Measurements from ENCODE around the gene SPATA31D4. TPM values are rescaled to one million over a fixed set of nuclear protein-coding genes. Genes with fewer than 3 reads are reported as not detected.
"Not testable (repeated sequence)": the region's sequence is repeated elsewhere in the genome, so short reads cannot be mapped to it uniquely, and the experiment has no call there.

Gene SPATA31D4
- total and polyA plus RNA-seq, 3 donors from 2014 or later, result 2.7 to 9.4 (median 6.1) TPM

GRCh38 chr9:81915801-81916505 lies 12.3 kb upstream of the SPATA31D4 start:
- no peaks in the 10 kb centered on the region for H3K36me3 ChIP-seq (ENCODE audit: low read depth, missing control alignments)
- 83 to 86% methylated on average over 5 of the region's 5 CpGs for WGBS, 2 donors
- no peak overlapping the region for H3K4me3 ChIP-seq
- no peaks in the 10 kb centered on the region for H3K9me3 ChIP-seq
- TF ChIP-seq CTCF (IDR thresholded peaks at IDR 0.05) (no peak), POLR2A (IDR thresholded peaks at IDR 0.05) (no peak)
- intact Hi-C loops (cut with DNase I; ENCODE audit: low total_unique reads), result no loop called here
- DNase-seq, result no peak
- H3K27me3 ChIP-seq, result no peaks in the 10 kb centered on the region
- no peak overlapping the region for H3K27ac ChIP-seq
- no peaks in the 10 kb centered on the region for H3K4me1 ChIP-seq

- 75% methylated on average over 1 of the region's 3 CpGs; no CpG with 5 or more reads in 1 of the 2 donors for WGBS, 2 donors
- H3K27me3 ChIP-seq; H3K4me3 ChIP-seq; H3K4me1 ChIP-seq; DNase-seq; H3K27ac ChIP-seq; H3K9me3 ChIP-seq; intact Hi-C loops (cut with DNase I; ENCODE audit: low total_unique reads); H3K36me3 ChIP-seq (ENCODE audit: low read depth, missing control alignments): not testable (repeated sequence)
These were observed 9.7 kb upstream of the SPATA31D4 start for GRCh38 chr9:81918507-81918906.

- intact Hi-C loops (cut with DNase I; ENCODE audit: low total_unique reads); H3K27me3 ChIP-seq; H3K36me3 ChIP-seq (ENCODE audit: low read depth, missing control alignments); DNase-seq; H3K4me1 ChIP-seq; H3K9me3 ChIP-seq; H3K4me3 ChIP-seq; H3K27ac ChIP-seq: not testable (repeated sequence)
- no CpG with 5 or more reads among the region's 6 CpGs for WGBS, 2 donors
These were observed 1.9 kb downstream of the SPATA31D4 start for GRCh38 chr9:81930147-81930546.

- H3K4me1 ChIP-seq; H3K36me3 ChIP-seq (ENCODE audit: low read depth, missing control alignments); H3K27me3 ChIP-seq; H3K9me3 ChIP-seq; H3K27ac ChIP-seq; DNase-seq; intact Hi-C loops (cut with DNase I; ENCODE audit: low total_unique reads); H3K4me3 ChIP-seq: not testable (repeated sequence)
- no CpG with 5 or more reads among the region's 3 CpGs for WGBS, 2 donors
These were observed 5.3 kb downstream of the SPATA31D4 start for GRCh38 chr9:81933547-81933946.

- H3K9me3 ChIP-seq; intact Hi-C loops (cut with DNase I; ENCODE audit: low total_unique reads); H3K4me3 ChIP-seq; H3K27me3 ChIP-seq; H3K36me3 ChIP-seq (ENCODE audit: low read depth, missing control alignments); DNase-seq; H3K27ac ChIP-seq; H3K4me1 ChIP-seq: not testable (repeated sequence)
- no CpG with 5 or more reads among the region's 2 CpGs for WGBS, 2 donors
These were observed 15.2 kb downstream of the SPATA31D4 start, which contains the start of gene SPATA31D3 for GRCh38 chr9:81943393-81943792. SPATA31D3 (plus strand) TSS chr9:81943500; CDS start chr9:81943586, 86 bp downstream.

- H3K36me3 ChIP-seq (ENCODE audit: low read depth, missing control alignments); H3K4me3 ChIP-seq; intact Hi-C loops (cut with DNase I; ENCODE audit: low total_unique reads); DNase-seq; H3K4me1 ChIP-seq; H3K27me3 ChIP-seq; H3K9me3 ChIP-seq; H3K27ac ChIP-seq: not testable (repeated sequence)
- WGBS, 2 donors, result 40 to 88% methylated on average over 1 of the region's 3 CpGs
These were observed 20.4 kb downstream of the SPATA31D4 start for GRCh38 chr9:81948650-81949049.

GRCh38 chr9:81953096-81953495 lies 24.9 kb downstream of the SPATA31D4 start:
- intact Hi-C loops (cut with DNase I; ENCODE audit: low total_unique reads), result no loop called here
- Histone ChIP-seq H3K4me3 (no peak overlapping the region), H3K36me3 (ENCODE audit: low read depth, missing control alignments) (no peaks in the 10 kb centered on the region), H3K27ac (no peak overlapping the region), H3K4me1 (no peaks in the 10 kb centered on the region), H3K9me3 (no peaks in the 10 kb centered on the region), H3K27me3 (no peaks in the 10 kb centered on the region)
- WGBS, 2 donors, result 89 to 100% methylated on average over 1 of the region's 1 CpG
- DNase-seq, result no peak
- no peak for TF ChIP-seq POLR2A (IDR thresholded peaks at IDR 0.05)
- no peak for TF ChIP-seq CTCF (IDR thresholded peaks at IDR 0.05)
